ENCODE results near the gene DNAH14. TPM values are rescaled to one million over a fixed set of nuclear protein-coding genes. Genes with fewer than 3 reads are reported as not detected.
A peak's percentile ranks its signal among the peaks of the same experiment; 100 is the strongest.
"Not testable (repeated sequence)": the region's sequence is repeated elsewhere in the genome, so short reads cannot be mapped to it uniquely, and the experiment has no call there.

DNAH14 gene
- total RNA-seq, 4 donors from 2014 or later: 3.5 to 7.0 (median 5.6) TPM

GRCh38 chr1:224922404-224923164, 6.9 kb upstream of the DNAH14 start:
- ATAC-seq (ENCODE audit: low FRiP score) (peak; percentile 70), DNase-seq (ENCODE audit: low spot score) (no peak)
- TF ChIP-seq CTCF (IDR thresholded peaks at IDR 0.05): peak in 1 of 3 donors; percentile 19

- no peak for TF ChIP-seq CTCF (IDR thresholded peaks at IDR 0.05)
- ATAC-seq (ENCODE audit: low FRiP score) (no peak), DNase-seq (ENCODE audit: low spot score) (no peak)
Measured at GRCh38 chr1:224923726-224924125, 5.7 kb upstream of the DNAH14 start.

GRCh38 chr1:224927631-224928030, 1.8 kb upstream of the DNAH14 start:
- DNase-seq (ENCODE audit: low spot score); ATAC-seq (ENCODE audit: low FRiP score): not testable (repeated sequence)

GRCh38 chr1:224928906-224929305, 569 bp upstream of the DNAH14 start:
- DNase-seq (ENCODE audit: low spot score) (no peak), ATAC-seq (ENCODE audit: low FRiP score) (no peak)
- TF ChIP-seq CTCF (IDR thresholded peaks at IDR 0.05): no peak

- ATAC-seq (ENCODE audit: low FRiP score) (no peak), DNase-seq (ENCODE audit: low spot score) (no peak)
- no peak for TF ChIP-seq CTCF (IDR thresholded peaks at IDR 0.05)
Measured at GRCh38 chr1:224931605-224932004, 2.1 kb downstream of the DNAH14 start.

- ATAC-seq (ENCODE audit: low FRiP score) (no peak), DNase-seq (ENCODE audit: low spot score) (no peak)
Measured at GRCh38 chr1:224932607-224933249, 3.3 kb downstream of the DNAH14 start.

GRCh38 chr1:224933584-224933983, 4.1 kb downstream of the DNAH14 start:
- TF ChIP-seq CTCF (IDR thresholded peaks at IDR 0.05): no peak
- ATAC-seq (ENCODE audit: low FRiP score) (no peak), DNase-seq (ENCODE audit: low spot score) (no peak)

More at GRCh38 chr1:224932607-224933249, 3.3 kb downstream of the DNAH14 start:
- no peak for TF ChIP-seq CTCF (IDR thresholded peaks at IDR 0.05)
